Measurements from ENCODE around the gene ALOX5. TPM values are rescaled to one million over a fixed set of nuclear protein-coding genes. Genes with fewer than 3 reads are reported as not detected.

ALOX5 gene
- total RNA-seq, 1 donor from 2014 or later, result 1.7 TPM

- TF ChIP-seq CTCF (conservative IDR thresholded peaks at IDR 0.05; ENCODE audit: low read depth, low read length), result no peak
- no peak for DNase-seq (ENCODE audit: low read depth)
- no peak overlapping the region for H3K4me3 ChIP-seq (ENCODE audit: low read depth, low read length)
Observed at GRCh38 chr10:45377321-45377720, 3.3 kb downstream of the ALOX5 start.

DNA sequence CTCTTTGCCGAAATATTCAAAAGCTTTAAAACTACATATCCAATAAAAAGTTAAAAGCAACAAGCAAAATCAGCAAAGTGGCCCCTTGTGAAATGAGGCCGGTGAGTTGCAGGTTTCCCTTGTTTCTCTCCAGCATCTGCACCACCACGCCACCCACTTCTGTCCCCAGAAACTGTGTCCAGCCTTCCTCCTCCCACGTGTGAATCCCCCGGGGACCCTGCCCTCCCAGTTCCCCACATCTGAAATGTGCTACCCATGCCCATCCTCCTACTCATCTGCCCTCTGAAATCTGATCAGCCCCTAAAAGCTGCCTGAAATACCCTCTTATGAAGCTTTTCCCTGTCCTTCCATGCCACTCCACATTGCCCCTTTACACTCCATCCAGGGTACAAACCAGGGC lies 3.8 kb downstream of the ALOX5 start:
- H3K4me3 ChIP-seq (ENCODE audit: low read depth, low read length), result no peak overlapping the region
- DNase-seq (ENCODE audit: low read depth), result no peak
- TF ChIP-seq CTCF (conservative IDR thresholded peaks at IDR 0.05; ENCODE audit: low read depth, low read length), result no peak

GRCh38 chr10:45378914-45379726 lies 5.1 kb downstream of the ALOX5 start:
- no peak for TF ChIP-seq CTCF (conservative IDR thresholded peaks at IDR 0.05; ENCODE audit: low read depth, low read length)
- H3K4me3 ChIP-seq (ENCODE audit: low read depth, low read length), result no peak overlapping the region
- DNase-seq (ENCODE audit: low read depth), result no peak

DNA sequence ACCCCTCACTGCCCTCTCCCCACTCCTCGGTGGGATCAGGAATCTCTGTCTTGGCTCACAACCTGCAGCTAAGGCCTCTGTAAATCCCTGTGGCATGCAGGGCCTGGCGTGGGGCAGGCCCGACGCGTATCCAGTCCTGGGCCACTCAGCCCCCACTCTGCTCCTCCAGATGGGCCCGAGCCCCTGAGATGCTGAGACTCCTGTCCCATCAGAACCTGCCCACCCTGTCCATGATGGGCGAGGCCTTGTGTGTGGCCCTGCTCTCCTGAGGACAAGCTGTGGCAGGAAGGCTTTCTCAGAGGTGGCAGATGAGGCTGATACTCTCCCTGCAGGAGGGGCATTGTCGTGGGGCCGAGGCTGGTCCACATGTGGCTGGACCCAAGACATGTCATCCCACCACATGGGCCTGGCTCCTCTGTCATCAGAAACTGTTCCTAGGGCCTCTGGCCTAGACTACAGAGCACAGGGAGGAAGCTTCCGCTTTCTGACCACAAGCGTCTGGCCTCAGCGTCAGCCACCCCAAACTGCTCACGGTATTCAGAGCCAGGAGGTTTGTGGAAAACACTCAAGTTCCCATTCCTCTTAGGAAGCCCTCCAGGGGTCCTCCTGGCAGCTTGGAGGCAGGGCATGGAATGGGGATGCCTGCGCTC lies 6.0 kb downstream of the ALOX5 start:
- no peak overlapping the region for H3K4me3 ChIP-seq (ENCODE audit: low read depth, low read length)
- DNase-seq (ENCODE audit: low read depth), result no peak

GRCh38 chr10:45380903-45381620 lies 7.0 kb downstream of the ALOX5 start:
- no peak for TF ChIP-seq CTCF (conservative IDR thresholded peaks at IDR 0.05; ENCODE audit: low read depth, low read length)
- no peak overlapping the region for H3K4me3 ChIP-seq (ENCODE audit: low read depth, low read length)
- peak; percentile 13 for DNase-seq (ENCODE audit: low read depth)

More for the DNA sequence above, 6.0 kb downstream of the ALOX5 start:
- no peak for TF ChIP-seq CTCF (conservative IDR thresholded peaks at IDR 0.05; ENCODE audit: low read depth, low read length)

GRCh38 chr10:45382591-45382990 lies 8.6 kb downstream of the ALOX5 start:
- no peak for TF ChIP-seq CTCF (conservative IDR thresholded peaks at IDR 0.05; ENCODE audit: low read depth, low read length)
- H3K4me3 ChIP-seq (ENCODE audit: low read depth, low read length), result no peak overlapping the region
- no peak for DNase-seq (ENCODE audit: low read depth)

Data from epithelial cell of proximal tubule (primary cell).